CD1c-positive myeloid dendritic cell (primary cell): Measurements from ENCODE around the gene GATA2.
A peak's percentile ranks its signal among the peaks of the same experiment; 100 is the strongest.

Source experiments
- DNase-seq: peaks from one replicate; pipeline ENCODE4 v3.0.0-alpha.2; 2016; ENCODE audit errors: extremely low spot score

The GATA2 gene

GRCh38 chr3:128473180-128473519 is 19.9 kb downstream of the GATA2 start:
- DNase-seq, result no peak

DNA sequence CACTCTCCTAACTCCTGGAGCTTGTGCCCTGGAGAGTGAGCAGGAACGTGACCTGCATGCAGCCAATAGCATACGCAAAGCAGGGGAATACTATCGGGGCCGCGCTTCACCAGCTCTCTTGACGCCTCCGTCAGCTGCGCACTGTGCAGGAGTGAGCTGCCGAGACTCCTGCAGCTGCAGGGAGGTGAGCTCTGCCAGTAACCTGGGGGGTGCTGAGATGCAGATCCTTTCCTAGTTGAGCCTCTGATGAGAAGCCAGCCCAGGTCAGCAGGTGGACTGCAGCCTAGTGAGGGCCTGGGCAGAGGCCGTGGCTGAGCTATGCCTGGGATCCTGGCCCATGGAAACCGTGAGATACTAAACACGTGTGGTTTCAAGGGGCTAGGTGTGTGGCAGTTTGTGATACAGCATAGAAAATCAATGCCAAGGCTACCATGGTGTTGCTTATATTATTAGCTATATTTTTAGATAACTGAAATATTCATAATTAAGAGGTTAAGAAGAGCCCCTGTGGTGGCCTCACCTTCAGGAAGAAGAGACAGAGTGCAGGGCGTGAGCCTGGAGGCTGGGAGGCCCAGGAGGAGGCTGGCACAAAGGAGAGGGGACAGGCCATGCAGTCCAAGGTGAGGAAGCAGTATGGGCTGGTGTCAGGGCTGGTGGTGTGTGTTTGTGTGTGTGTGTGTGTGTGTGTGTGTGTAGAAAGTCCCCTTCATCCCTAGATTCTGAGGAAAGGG is 20.4 kb downstream of the GATA2 start:
- no peak for DNase-seq

DNA sequence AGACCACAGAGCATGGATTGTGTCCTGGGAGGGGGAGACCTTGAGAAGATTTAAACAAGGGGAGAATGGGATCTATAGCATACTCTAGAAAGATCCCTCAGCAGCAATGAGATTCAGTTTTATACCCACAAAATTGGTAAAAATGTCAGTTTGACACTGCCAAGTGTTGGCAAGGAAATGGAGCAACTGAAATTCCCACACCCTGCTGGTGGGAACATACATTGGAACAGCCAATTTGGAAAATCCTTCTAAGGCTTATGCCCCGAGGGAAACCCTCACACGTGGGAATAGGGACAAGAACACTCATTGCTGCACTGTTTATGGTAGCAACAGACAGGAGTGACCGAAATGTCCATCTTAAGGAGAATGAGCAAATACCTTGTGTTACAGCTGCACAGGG is 21.3 kb downstream of the GATA2 start:
- no peak for DNase-seq

DNA sequence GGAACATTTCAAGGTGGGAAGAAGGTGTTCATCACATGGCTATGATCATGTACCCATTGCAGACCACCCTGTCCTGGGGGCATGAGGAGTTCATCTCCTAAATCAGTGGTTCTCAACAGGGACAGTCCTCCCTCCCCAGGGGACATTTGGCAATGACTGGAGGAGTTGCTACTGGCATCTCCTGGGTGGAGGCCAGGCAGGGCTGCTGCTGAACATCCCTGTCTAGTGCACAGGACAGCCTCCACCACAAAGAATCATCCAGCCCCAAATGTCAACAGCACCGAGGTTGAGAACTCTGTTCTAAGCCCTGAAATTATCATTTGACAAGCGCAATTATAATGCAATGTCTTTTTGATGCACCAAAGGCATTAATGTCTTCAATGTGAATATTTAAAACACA is 21.9 kb downstream of the GATA2 start:
- no peak for DNase-seq

DNA sequence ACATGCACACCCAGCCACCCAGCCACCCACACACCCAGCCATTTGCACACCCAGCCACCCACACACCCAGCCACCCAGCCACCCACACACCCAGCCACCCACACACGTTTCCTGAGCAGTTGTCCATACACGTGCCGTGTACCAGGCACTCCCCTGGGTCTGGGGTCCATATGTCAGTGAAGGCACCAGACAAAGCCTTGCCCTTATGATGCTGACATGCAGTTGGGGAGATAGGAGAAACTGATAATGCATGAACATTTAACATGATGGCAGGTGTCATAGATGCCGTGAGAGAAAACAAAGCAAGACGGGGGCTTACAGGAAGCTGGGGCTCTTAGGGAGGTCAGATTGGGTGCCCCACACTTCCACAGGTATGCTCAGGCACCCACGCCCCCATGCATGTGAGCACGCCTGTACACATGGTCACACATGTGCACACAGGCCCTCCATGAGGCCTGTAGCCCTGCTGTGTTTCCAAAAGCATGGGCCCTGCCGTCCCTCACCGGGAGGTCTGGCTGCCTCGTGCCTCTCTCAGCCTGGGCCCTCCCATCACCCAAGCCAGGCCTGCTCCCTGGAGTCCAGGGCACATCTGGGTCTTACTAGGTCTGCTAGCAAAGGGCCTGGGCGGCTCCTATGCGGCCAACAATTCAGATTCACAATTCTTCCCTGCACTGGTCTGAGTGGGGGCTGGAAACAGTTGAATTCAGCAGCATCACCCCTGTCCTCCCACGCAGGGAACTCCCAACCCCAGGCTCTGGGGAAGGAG is 22.7 kb downstream of the GATA2 start:
- no peak for DNase-seq

DNA sequence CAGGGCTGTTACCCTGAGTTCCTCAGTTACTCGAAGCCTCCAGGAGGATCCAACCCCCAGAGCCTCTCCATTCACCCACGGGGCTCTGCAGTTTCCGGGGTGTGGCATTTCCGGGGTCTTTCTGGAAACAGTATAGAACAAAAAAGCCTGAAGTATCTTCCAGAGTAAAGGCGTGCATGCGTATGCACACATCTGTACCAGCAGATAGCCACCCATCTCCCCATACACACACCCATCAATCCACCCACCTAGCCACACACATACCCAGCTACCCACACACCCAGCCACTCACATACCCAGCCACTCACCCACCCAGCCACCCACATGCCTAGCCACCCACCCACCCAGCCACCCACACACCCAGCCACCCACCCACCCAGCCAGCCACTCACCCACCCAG is 23.4 kb downstream of the GATA2 start:
- DNase-seq, result no peak

DNA sequence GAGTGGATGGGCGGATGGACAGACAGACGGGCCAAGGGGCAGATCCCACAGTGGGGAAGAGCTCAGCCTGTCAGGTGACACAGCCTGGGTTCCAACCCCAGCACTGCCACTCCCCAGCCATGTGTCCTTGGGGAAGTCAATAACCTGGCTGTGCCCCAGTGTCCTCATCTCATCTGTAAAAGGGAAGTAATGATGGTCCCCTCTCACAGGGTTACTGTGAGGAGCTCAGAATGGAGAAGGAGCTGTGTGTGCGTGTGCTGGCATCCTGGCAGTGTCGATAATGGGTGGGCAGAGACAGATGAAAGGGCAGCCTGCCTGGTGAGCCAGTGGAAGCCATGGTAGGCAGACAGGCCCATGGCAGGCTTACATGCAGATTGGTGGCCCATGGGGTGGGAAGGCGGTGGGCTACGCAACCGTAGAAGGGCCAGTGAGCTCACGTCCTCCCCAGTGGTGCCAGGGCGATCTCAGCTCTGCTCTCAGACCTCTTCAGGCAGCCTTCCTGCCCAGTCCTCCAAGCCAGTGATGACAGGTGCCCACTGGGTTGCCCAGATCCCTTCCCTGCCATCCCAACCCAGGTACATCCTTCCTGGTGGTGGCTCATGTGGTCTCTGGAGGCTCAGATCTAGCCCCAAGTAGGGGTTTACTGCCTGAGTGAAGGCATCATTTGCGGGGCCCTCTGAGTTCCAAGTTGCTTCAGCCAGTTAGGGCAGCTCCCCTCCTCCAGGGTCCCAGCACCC is 24.0 kb downstream of the GATA2 start:
- peak; percentile 30 for DNase-seq

- no peak for DNase-seq
Observed at GRCh38 chr3:128468285-128468790, 24.7 kb downstream of the GATA2 start.

GRCh38 chr3:128466840-128467541 is 26.0 kb downstream of the GATA2 start, which contains the start of gene DNAJB8:
TSS of gene DNAJB8 (minus strand) at chr3:128466890. CDS start at chr3:128463245, 3,645 bp downstream.
- DNase-seq, result no peak

DNA sequence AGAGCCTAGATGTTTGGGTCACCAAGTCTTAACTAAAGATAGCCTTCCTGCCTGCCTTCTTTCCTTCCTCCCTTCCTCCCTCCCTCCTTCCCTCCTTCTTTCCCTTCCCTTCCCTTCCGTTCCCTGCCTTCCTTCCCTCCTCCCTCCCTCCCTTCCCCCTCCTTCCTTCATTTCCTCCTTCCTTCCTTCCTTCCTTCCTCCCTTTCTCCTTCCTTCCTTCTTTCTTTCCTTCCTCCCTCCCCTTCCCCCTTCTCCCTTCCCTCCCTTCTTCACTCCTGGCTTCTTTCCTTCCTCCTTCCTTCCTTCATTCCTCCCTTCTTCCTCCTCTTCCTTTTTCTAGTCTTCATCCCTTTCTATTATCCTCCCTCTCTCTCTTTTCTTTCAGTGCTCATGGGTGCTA is 28.3 kb downstream of the GATA2 start:
- DNase-seq, result no peak

- no peak for DNase-seq
Observed at GRCh38 chr3:128464188-128464587, 28.8 kb downstream of the GATA2 start.

DNA sequence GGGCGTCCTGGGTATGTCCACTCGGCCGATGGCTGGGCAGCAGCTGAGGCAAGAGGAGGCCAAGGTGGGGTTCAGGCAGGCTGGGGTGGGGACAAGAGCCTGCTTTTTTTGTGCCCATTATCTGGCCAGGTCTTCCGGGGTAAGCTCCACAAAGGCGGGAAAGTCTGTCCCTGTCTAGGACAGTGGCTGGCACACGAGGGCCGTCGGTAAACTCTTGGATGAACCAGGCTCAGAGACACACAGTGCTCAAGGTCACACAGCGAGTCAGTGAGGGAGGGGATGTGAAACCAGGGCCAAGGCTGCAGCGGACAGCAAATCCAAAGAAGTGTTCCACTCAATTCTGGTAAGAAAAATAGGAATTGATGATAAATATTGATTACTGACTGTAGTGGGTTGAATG is 29.2 kb downstream of the GATA2 start:
- no peak for DNase-seq

- no peak for DNase-seq
Observed at GRCh38 chr3:128463354-128463753, 29.6 kb downstream of the GATA2 start.

DNA sequence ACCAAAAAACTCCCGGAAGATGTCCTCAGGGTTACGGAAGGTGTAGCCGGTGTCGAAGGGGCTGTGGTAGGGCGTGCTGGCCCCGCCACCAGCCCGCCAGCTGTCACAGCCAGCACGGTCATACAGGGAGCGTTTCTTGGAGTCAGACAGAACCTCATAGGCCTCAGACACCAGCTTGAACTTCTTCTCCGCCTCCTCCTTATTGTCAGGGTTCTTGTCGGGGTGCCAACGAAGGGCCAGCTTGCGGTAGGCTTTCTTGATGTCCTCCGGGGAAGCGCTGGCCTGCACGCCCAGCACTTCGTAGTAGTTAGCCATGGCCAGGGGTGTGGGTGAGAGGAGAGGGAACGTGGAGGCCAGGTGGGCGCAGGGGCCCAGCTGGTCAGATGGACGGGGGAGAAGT is 30.1 kb downstream of the GATA2 start:
- DNase-seq, result no peak

DNA sequence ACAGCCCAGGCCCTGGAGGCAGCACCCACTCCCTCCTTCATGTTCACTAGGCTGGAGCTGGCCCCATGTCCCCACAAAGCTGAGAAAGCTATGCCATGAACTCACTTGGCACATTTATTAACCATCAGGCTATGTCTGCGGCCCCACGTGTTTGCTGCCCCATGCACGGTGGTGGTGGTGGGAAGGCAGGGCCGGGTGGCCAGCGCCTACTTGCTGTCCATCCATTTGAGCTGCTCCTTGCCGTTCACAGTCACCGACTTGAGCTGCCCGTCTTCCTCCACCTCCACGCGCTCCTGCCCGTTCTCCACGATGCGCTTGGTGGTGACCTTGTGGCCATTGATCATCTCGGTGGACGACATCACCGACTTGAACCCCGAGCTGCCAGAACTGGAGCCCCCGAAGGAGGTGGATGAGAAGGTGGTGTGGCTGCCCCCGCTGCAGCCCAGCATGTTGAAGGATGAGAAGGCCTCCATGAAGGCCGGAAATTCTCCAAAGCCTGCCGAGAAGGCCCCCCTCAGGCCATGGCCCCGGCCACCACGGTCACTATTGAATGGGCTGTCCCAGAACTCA is 30.6 kb downstream of the GATA2 start:
- no peak for DNase-seq

DNA sequence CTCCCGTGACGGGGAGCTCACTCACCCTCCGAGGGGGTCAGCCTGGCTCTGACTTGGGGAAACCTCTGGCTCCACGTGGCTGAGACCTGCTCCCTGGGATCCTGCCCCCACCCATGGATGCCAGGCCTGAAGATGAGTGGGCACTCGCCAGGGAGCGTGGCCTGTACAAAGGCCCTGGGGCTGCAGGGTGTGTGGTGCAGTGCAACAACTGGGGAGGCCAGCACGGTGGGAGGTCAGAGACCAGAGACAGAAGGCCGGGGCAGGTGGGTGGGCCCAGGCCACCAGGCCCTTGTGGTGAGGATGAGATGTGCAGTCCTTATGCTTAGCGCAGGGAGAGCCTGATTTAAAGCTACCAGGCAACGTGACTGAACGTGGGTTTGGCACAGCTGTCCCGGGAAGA is 31.3 kb downstream of the GATA2 start:
- no peak for DNase-seq

GRCh38 chr3:128459461-128459820 is 33.6 kb downstream of the GATA2 start:
- DNase-seq, result no peak

GRCh38 chr3:128458746-128459460 is 34.1 kb downstream of the GATA2 start:
- DNase-seq, result no peak

GRCh38 chr3:128457937-128458336 is 35.1 kb downstream of the GATA2 start:
- no peak for DNase-seq

DNA sequence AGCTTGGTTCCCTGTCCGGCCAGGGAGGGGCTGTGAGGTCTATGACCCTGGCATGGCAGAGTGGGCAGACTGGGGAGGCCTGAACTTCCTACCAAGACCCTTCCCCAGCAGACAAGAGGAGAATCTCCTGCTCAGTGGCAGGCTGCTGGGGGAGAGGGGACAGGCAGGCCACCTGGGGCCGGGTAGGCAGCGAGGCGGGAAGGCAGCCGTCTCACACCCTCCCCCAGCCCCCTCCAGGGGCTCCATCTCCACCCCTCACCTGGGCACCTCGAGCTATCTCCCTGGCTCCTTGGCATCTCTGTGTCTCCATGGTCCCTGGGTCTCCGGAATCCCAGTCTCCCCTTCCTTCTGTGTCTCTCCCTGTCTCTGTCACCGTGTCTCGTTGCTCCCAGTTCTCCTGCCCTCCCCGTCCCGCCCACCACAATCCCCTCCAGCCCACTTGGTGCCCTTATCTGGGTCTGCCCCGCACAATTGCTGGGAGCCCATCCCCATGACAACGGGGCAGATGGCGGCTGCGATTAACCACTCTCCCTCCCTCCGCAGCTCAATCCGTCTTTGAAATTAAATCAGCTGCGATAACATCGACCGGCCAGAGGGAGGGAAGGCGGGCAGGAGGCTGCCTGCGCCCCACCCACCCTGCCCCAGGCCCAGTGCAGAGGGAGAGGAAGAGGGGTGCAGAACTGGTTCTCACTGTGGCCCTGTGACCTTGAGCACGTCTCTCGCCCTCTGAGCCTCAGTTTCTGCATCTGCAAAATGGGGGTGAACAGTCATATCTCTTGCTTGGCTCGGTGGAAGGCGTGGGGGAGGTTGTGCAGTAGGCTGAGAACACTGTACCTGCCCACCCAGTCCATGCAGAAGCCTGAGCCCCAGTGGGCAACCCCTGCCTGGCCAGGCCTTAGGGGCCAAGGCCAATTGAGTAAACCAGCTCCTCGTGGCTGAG is 36.0 kb downstream of the GATA2 start:
- DNase-seq, result no peak
